Dendritic cell treated with granulocyte-macrophage colony-stimulating factor and Interleukin-4, amounts not matched to agents 40 ng/mL and 50 ng/mL, for 4 days (primary cell): ENCODE data around the gene RNLS.

Source experiments
- H3K27ac Mint-ChIP-seq: one replicate; pipeline ENCODE4 v1.8.0; 2022; ENCODE audit warnings: mild to moderate bottlenecking, mixed read lengths
- H3K27me3 Mint-ChIP-seq: one replicate; pipeline ENCODE4 v1.8.0; 2022; ENCODE audit warnings: mild to moderate bottlenecking, mixed read lengths
- H3K36me3 Mint-ChIP-seq: one replicate; pipeline ENCODE4 v1.8.0; 2022; ENCODE audit warnings: low read depth, mixed read lengths
- H3K4me1 Mint-ChIP-seq: one replicate; pipeline ENCODE4 v1.8.0; 2022; ENCODE audit warnings: low read depth, mixed read lengths
- H3K4me3 Mint-ChIP-seq: one replicate; pipeline ENCODE4 v1.8.0; 2022; ENCODE audit warnings: mild to moderate bottlenecking, moderate library complexity, mixed read lengths
- H3K9me3 Mint-ChIP-seq: one replicate; pipeline ENCODE4 v1.8.0; 2022; ENCODE audit warnings: mixed read lengths
- intact Hi-C: fragments of 100-400 bp; cut with micrococcal nuclease; formaldehyde crosslinking; loops from one replicate; pipeline ENCODE4 v1.15.0; 2022

RNLS gene

GRCh38 chr10:88583584-88583957, 453 bp upstream of the RNLS start:
- H3K27me3 Mint-ChIP-seq, result no peaks in the 10 kb centered on the region
- peaks cover 6% of the 10 kb centered on the region for H3K4me1 Mint-ChIP-seq
- H3K27ac Mint-ChIP-seq, result peak overlapping the region; percentile 97
- H3K4me3 Mint-ChIP-seq, result peak overlapping the region; percentile 90
- no peaks in the 10 kb centered on the region for H3K9me3 Mint-ChIP-seq
- peaks cover 7% of the 10 kb centered on the region for H3K36me3 Mint-ChIP-seq
- intact Hi-C loops, result no loop called here

GRCh38 chr10:88582411-88582805, 710 bp downstream of the RNLS start:
- intact Hi-C loops, result no loop called here
- Mint-ChIP-seq H3K27me3 (no peaks in the 10 kb centered on the region), H3K27ac (peak overlapping the region; percentile 97)

GRCh38 chr10:88565072-88565471, 18.0 kb downstream of the RNLS start:
- Mint-ChIP-seq H3K27ac (no peak overlapping the region), H3K4me3 (no peak overlapping the region), H3K36me3 (no peaks in the 10 kb centered on the region), H3K4me1 (no peaks in the 10 kb centered on the region), H3K27me3 (no peaks in the 10 kb centered on the region), H3K9me3 (no peaks in the 10 kb centered on the region)
- intact Hi-C loops, result loop anchor here (2.0 kb wide), 1 partner anchor 244 kb away; no protein-coding TSS in a partner anchor

More at GRCh38 chr10:88582411-88582805, 710 bp downstream of the RNLS start:
- Mint-ChIP-seq H3K4me3 (peak overlapping the region; percentile 90), H3K4me1 (peaks cover 6% of the 10 kb centered on the region), H3K36me3 (peaks cover 7% of the 10 kb centered on the region), H3K9me3 (no peaks in the 10 kb centered on the region)

- intact Hi-C loops, result no loop called here
- Mint-ChIP-seq H3K4me3 (no peak overlapping the region), H3K9me3 (no peaks in the 10 kb centered on the region), H3K4me1 (no peaks in the 10 kb centered on the region), H3K27me3 (no peaks in the 10 kb centered on the region), H3K27ac (no peak overlapping the region), H3K36me3 (no peaks in the 10 kb centered on the region)
Measured at GRCh38 chr10:88562152-88562551, 21.0 kb downstream of the RNLS start.

- Mint-ChIP-seq H3K4me3 (no peak overlapping the region), H3K9me3 (peaks cover 11% of the 10 kb centered on the region), H3K36me3 (no peaks in the 10 kb centered on the region), H3K27me3 (no peaks in the 10 kb centered on the region), H3K27ac (no peak overlapping the region), H3K4me1 (peaks cover 9% of the 10 kb centered on the region)
- intact Hi-C loops, result no loop called here
Measured at GRCh38 chr10:88557658-88558057, 25.5 kb downstream of the RNLS start.

- H3K36me3 Mint-ChIP-seq, result no peaks in the 10 kb centered on the region
- no peak overlapping the region for H3K4me3 Mint-ChIP-seq
- H3K4me1 Mint-ChIP-seq, result peaks cover 9% of the 10 kb centered on the region
- H3K27ac Mint-ChIP-seq, result no peak overlapping the region
- intact Hi-C loops, result no loop called here
- peaks cover 11% of the 10 kb centered on the region for H3K9me3 Mint-ChIP-seq
- H3K27me3 Mint-ChIP-seq, result no peaks in the 10 kb centered on the region
Measured at GRCh38 chr10:88557256-88557655, 25.9 kb downstream of the RNLS start.

GRCh38 chr10:88555190-88555908, 27.8 kb downstream of the RNLS start:
- no peak overlapping the region for H3K27ac Mint-ChIP-seq
- H3K4me1 Mint-ChIP-seq, result peaks cover 16% of the 10 kb centered on the region
- no peak overlapping the region for H3K4me3 Mint-ChIP-seq
- no peaks in the 10 kb centered on the region for H3K36me3 Mint-ChIP-seq
- intact Hi-C loops, result no loop called here
- H3K9me3 Mint-ChIP-seq, result peaks cover 11% of the 10 kb centered on the region
- no peaks in the 10 kb centered on the region for H3K27me3 Mint-ChIP-seq

- Mint-ChIP-seq H3K27ac (no peak overlapping the region), H3K27me3 (no peaks in the 10 kb centered on the region), H3K4me1 (peaks cover 16% of the 10 kb centered on the region), H3K36me3 (no peaks in the 10 kb centered on the region), H3K9me3 (peaks cover 11% of the 10 kb centered on the region), H3K4me3 (no peak overlapping the region)
- intact Hi-C loops, result loop anchor here (5.0 kb wide), 2 partner anchors 166 to 691 kb away; partner anchors contain the start of genes KLLN and PTEN
Measured at GRCh38 chr10:88553116-88553752, 29.9 kb downstream of the RNLS start.

GRCh38 chr10:88551246-88551645, 31.9 kb downstream of the RNLS start:
- Mint-ChIP-seq H3K27ac (peak overlapping the region; percentile 48), H3K9me3 (peaks cover 11% of the 10 kb centered on the region), H3K4me3 (no peak overlapping the region), H3K36me3 (no peaks in the 10 kb centered on the region), H3K27me3 (no peaks in the 10 kb centered on the region), H3K4me1 (peaks cover 16% of the 10 kb centered on the region)
- intact Hi-C loops, result loop anchor here (5.0 kb wide), 2 partner anchors 164 to 689 kb away; partner anchors contain the start of genes KLLN and PTEN

- Mint-ChIP-seq H3K27ac (no peak overlapping the region), H3K4me1 (peaks cover 7% of the 10 kb centered on the region), H3K9me3 (no peaks in the 10 kb centered on the region), H3K4me3 (no peak overlapping the region), H3K36me3 (no peaks in the 10 kb centered on the region), H3K27me3 (no peaks in the 10 kb centered on the region)
- intact Hi-C loops, result no loop called here
Measured at GRCh38 chr10:88546497-88546896, 36.6 kb downstream of the RNLS start.

- intact Hi-C loops, result no loop called here
- no peak overlapping the region for H3K4me3 Mint-ChIP-seq
- H3K9me3 Mint-ChIP-seq, result no peaks in the 10 kb centered on the region
- H3K36me3 Mint-ChIP-seq, result no peaks in the 10 kb centered on the region
- H3K27me3 Mint-ChIP-seq, result no peaks in the 10 kb centered on the region
- H3K4me1 Mint-ChIP-seq, result no peaks in the 10 kb centered on the region
- no peak overlapping the region for H3K27ac Mint-ChIP-seq
Measured at GRCh38 chr10:88545359-88545758, 37.8 kb downstream of the RNLS start.

GRCh38 chr10:88544140-88544870, 38.8 kb downstream of the RNLS start:
- Mint-ChIP-seq H3K4me1 (no peaks in the 10 kb centered on the region), H3K27ac (no peak overlapping the region), H3K27me3 (no peaks in the 10 kb centered on the region), H3K9me3 (no peaks in the 10 kb centered on the region), H3K36me3 (no peaks in the 10 kb centered on the region), H3K4me3 (no peak overlapping the region)
- intact Hi-C loops, result no loop called here

GRCh38 chr10:88542522-88542921, 40.6 kb downstream of the RNLS start:
- H3K27me3 Mint-ChIP-seq, result no peaks in the 10 kb centered on the region
- H3K9me3 Mint-ChIP-seq, result no peaks in the 10 kb centered on the region
- H3K4me1 Mint-ChIP-seq, result no peaks in the 10 kb centered on the region
- H3K27ac Mint-ChIP-seq, result no peak overlapping the region
- no peak overlapping the region for H3K4me3 Mint-ChIP-seq
- no peaks in the 10 kb centered on the region for H3K36me3 Mint-ChIP-seq
- intact Hi-C loops, result no loop called here

- intact Hi-C loops, result no loop called here
- no peaks in the 10 kb centered on the region for H3K9me3 Mint-ChIP-seq
- H3K4me1 Mint-ChIP-seq, result no peaks in the 10 kb centered on the region
- H3K4me3 Mint-ChIP-seq, result no peak overlapping the region
- no peaks in the 10 kb centered on the region for H3K36me3 Mint-ChIP-seq
- no peaks in the 10 kb centered on the region for H3K27me3 Mint-ChIP-seq
- H3K27ac Mint-ChIP-seq, result no peak overlapping the region
Measured at GRCh38 chr10:88541116-88541626, 41.9 kb downstream of the RNLS start.
